Activated CD8-positive, alpha-beta T cell treated with anti-CD3 and anti-CD28 coated beads, Interleukin-2, amount 10 ng/mL, durations not matched to agents 7 days and 5 days (primary cell): Measurements from ENCODE around the gene TSPAN17. TPM values are rescaled to one million over a fixed set of nuclear protein-coding genes. Genes with fewer than 3 reads are reported as not detected.
A peak's percentile ranks its signal among the peaks of the same experiment; 100 is the strongest.

Experiments used
- ATAC-seq: fragments of 150-1000 bp; cut with Tn5 transposase; one replicate; pipeline ENCODE4 v1.10.0; 2021; ENCODE audit warnings: moderate library complexity
- CTCF ChIA-PET: fragments of 350-600 bp; sonication (Branson Sonifier 250); formaldehyde crosslinking; loops from one replicate; lab custom pipeline; 2021; ENCODE audit warnings: antibody characterized with exemption; lab: Charles Lee
- POLR2A ChIA-PET: fragments of 350-600 bp; sonication (Branson Sonifier 250); formaldehyde crosslinking; loops from one replicate; lab custom pipeline; 2021; ENCODE audit warnings: antibody characterized with exemption; lab: Charles Lee
- DNase-seq: peaks from one replicate; pipeline ENCODE4 v3.0.0-alpha.2; 2020
- H3K27ac Mint-ChIP-seq: one replicate; pipeline ENCODE4 v1.8.0; 2021; ENCODE audit warnings: mild to moderate bottlenecking, mixed read lengths
- H3K27me3 Mint-ChIP-seq: one replicate; pipeline ENCODE4 v1.8.0; 2021; ENCODE audit warnings: low read depth, mixed read lengths
- H3K36me3 Mint-ChIP-seq: one replicate; pipeline ENCODE4 v1.8.0; 2021; ENCODE audit warnings: low read depth, mixed read lengths
- H3K4me1 Mint-ChIP-seq: one replicate; pipeline ENCODE4 v1.8.0; 2021; ENCODE audit warnings: low read depth, mixed read lengths
- H3K4me3 Mint-ChIP-seq: one replicate; pipeline ENCODE4 v1.8.0; 2021; ENCODE audit warnings: mild to moderate bottlenecking, mixed read lengths
- H3K9me3 Mint-ChIP-seq: one replicate; pipeline ENCODE4 v1.8.0; 2022; ENCODE audit warnings: mixed read lengths; ENCODE audit not compliant: insufficient read depth
- total RNA-seq, 2 experiments: library from RNA; stranded (reverse); gene quantifications; one replicate each; pipeline ENCODE4 v1.2.3, GENCODE V29; 2021

TSPAN17 gene
- total RNA-seq, 2 experiments from 2014 or later: 41.6 to 47.4 TPM

- POLR2A ChIA-PET: no interaction called here
- H3K36me3 Mint-ChIP-seq: no peaks in the 10 kb centered on the region
- H3K4me3 Mint-ChIP-seq: no peak overlapping the region
- ATAC-seq: no peak
- H3K27ac Mint-ChIP-seq: no peak overlapping the region
- CTCF ChIA-PET: interaction anchor here (4.1 kb wide), 1 partner anchor 15 kb away, joined by 19 read pairs; no protein-coding TSS in a partner anchor
- H3K9me3 Mint-ChIP-seq: no peaks in the 10 kb centered on the region
- no peaks in the 10 kb centered on the region for H3K4me1 Mint-ChIP-seq
- DNase-seq: no peak
- peaks cover 25% of the 10 kb centered on the region for H3K27me3 Mint-ChIP-seq
These were observed 28.5 kb downstream of the TSPAN17 start for GRCh38 chr5:176675676-176676360.

DNA sequence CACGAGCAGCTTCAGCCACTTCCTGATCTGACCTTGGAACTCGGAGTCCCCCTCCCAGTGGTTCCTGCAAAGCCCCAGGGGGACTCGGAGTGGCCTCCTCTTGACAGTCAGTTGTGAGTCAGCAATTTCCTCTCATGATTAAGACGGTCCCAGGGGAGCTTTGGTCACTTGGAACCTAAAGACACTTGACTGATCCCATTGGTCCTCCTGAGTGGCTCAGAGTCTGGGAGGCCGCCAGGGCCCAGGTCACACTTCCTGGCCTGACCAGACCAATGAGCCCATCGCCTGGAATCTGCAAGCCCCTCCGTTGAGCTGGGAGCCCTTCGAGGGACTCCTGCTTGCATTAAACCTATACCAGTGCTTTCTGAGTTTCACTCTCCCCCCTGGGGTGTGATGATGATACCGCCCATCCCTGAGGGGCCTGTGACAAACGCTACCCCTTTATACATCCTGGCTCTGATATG is 29.1 kb downstream of the TSPAN17 start:
- DNase-seq (no peak), ATAC-seq (no peak)
- Mint-ChIP-seq H3K36me3 (no peaks in the 10 kb centered on the region), H3K4me1 (no peaks in the 10 kb centered on the region), H3K9me3 (no peaks in the 10 kb centered on the region), H3K4me3 (no peak overlapping the region), H3K27ac (no peak overlapping the region), H3K27me3 (peaks cover 24% of the 10 kb centered on the region)
- ChIA-PET CTCF (no interaction called here), POLR2A (no interaction called here)

DNA sequence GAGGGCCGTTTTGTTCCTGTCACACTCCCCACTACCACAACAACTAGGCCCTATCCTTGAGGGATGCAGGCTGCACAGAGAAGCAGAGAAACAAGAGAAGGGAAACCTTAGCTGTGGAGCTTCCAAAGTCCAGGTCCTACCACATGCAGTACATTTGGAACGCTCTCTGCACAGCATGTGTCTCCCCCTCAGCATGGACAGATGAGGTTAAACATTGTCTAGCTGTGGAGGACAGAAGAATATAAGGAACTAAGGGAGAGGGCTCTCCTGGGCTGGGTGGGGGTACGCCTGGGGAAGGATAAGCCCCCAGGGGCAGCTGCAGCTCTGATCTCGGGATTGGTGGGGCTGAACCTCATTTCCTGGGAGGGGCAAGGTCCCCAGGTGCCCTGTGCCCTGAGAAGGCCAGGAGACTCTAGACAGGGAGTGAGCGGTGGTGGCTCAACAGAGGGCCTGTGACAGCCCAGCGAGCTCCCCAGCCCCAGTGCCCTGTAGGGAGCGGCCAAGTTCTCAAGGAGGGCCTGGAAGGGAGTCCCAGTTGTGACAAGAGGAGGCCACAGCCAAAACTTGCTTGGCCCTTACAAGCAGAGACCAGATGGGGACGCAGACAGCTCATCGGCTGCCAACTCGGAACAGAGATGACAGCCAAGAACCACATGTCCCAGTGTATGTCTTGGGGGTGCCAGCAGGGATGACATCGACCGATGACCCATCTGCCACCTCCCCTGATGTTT is 30.1 kb downstream of the TSPAN17 start:
- POLR2A ChIA-PET: no interaction called here
- peaks cover 30% of the 10 kb centered on the region for H3K27me3 Mint-ChIP-seq
- H3K9me3 Mint-ChIP-seq: no peaks in the 10 kb centered on the region
- no peak overlapping the region for H3K4me3 Mint-ChIP-seq
- peak overlapping the region; percentile 6 for H3K27ac Mint-ChIP-seq
- CTCF ChIA-PET: interaction anchor here (1.3 kb wide), 1 partner anchor 17 kb away, joined by 5 read pairs; no protein-coding TSS in a partner anchor
- H3K4me1 Mint-ChIP-seq: no peaks in the 10 kb centered on the region
- ATAC-seq: no peak
- no peak for DNase-seq
- H3K36me3 Mint-ChIP-seq: no peaks in the 10 kb centered on the region

GRCh38 chr5:176678584-176678983 is 31.3 kb downstream of the TSPAN17 start:
- POLR2A ChIA-PET: no interaction called here
- Mint-ChIP-seq H3K27me3 (peaks cover 35% of the 10 kb centered on the region), H3K9me3 (no peaks in the 10 kb centered on the region), H3K4me1 (no peaks in the 10 kb centered on the region), H3K27ac (no peak overlapping the region), H3K4me3 (no peak overlapping the region), H3K36me3 (no peaks in the 10 kb centered on the region)
- DNase-seq (no peak), ATAC-seq (no peak)
- CTCF ChIA-PET: interaction anchor here (1.7 kb wide), 1 partner anchor 20 kb away, joined by 3 read pairs; no protein-coding TSS in a partner anchor

GRCh38 chr5:176679365-176680225 is 32.3 kb downstream of the TSPAN17 start:
- Mint-ChIP-seq H3K4me1 (no peaks in the 10 kb centered on the region), H3K9me3 (no peaks in the 10 kb centered on the region), H3K36me3 (no peaks in the 10 kb centered on the region), H3K27ac (no peak overlapping the region), H3K27me3 (peaks cover 38% of the 10 kb centered on the region), H3K4me3 (no peak overlapping the region)
- ChIA-PET POLR2A (no interaction called here), CTCF (interaction anchor here (1.7 to 2.2 kb wide), 2 partner anchors 18 to 21 kb away, joined by 3 to 9 read pairs; no protein-coding TSS in a partner anchor)
- no peak for ATAC-seq
- DNase-seq: no peak

DNA sequence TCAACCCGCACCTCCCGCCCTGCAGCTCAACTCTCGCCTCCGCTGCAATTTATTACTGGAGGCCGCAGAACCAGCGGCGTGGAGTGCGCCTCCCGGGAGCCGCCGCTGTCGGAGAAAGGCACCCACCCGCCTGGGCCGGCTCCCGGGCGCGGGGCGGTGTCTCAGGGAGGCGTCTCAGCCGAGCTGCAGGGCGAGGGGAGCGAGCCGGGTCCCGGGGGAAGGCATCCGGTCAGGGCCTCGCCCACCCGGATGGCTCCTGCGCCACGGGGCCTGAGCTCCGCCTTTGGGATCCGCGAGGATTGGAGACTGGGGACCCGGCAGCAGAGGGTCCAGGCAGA is 32.9 kb downstream of the TSPAN17 start:
- DNase-seq: no peak
- H3K4me3 Mint-ChIP-seq: no peak overlapping the region
- ATAC-seq: no peak
- H3K27me3 Mint-ChIP-seq: peaks cover 41% of the 10 kb centered on the region
- CTCF ChIA-PET: interaction anchor here (1.7 to 2.2 kb wide), 2 partner anchors 19 to 22 kb away, joined by 3 to 9 read pairs; no protein-coding TSS in a partner anchor
- POLR2A ChIA-PET: no interaction called here
- no peak overlapping the region for H3K27ac Mint-ChIP-seq
- H3K4me1 Mint-ChIP-seq: no peaks in the 10 kb centered on the region
- H3K9me3 Mint-ChIP-seq: no peaks in the 10 kb centered on the region
- H3K36me3 Mint-ChIP-seq: no peaks in the 10 kb centered on the region

DNA sequence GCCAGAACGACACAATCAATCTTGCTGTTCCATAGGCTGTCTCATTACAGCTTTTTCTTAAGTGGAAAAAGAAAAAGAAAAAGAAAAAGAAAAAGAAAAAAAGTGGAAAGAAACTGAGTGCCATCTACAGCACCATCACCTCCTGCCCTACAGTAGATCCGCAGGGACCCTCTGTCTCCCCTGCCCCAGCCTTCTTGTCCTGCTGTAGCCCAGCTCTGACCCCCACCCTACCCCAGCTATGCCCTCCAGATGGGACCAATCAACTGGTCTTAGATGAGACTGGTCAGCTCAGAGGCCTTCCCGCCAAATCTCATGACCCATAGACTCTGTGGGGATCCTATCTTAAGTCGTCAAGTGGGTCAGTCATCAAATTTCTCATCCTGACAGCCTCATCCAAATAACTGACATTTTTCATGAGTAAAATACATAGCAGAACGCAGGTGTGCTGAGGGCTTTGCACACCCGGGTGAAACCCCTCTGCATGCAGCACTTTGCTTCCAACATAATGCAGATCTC is 34.8 kb downstream of the TSPAN17 start:
- ChIA-PET CTCF (no interaction called here), POLR2A (no interaction called here)
- no peak overlapping the region for H3K4me3 Mint-ChIP-seq
- peaks cover 47% of the 10 kb centered on the region for H3K27me3 Mint-ChIP-seq
- ATAC-seq (no peak), DNase-seq (no peak)
- no peaks in the 10 kb centered on the region for H3K36me3 Mint-ChIP-seq
- H3K4me1 Mint-ChIP-seq: no peaks in the 10 kb centered on the region
- H3K9me3 Mint-ChIP-seq: no peaks in the 10 kb centered on the region
- no peak overlapping the region for H3K27ac Mint-ChIP-seq

DNA sequence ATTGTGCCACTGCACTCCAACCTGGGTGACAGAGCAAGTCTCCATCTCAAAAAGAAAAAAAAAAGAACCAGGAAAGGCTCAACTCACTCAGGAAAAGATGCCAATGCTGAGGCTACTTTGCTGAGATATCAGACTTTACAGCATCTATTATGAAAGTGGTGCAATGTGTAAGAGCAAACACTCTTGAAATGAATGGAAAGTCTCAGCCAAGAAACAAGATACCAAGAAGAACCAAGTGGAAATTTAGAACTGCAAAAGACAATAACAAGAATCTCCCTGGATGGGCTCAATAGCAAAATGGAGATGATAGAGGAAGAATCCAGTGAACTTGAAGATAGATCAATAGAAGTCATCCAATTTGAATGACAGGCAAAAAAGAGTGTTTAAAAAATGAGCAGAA is 37.7 kb downstream of the TSPAN17 start:
- ChIA-PET CTCF (interaction anchor here (1.5 kb wide), 1 partner anchor 24 kb away, joined by 6 read pairs; no protein-coding TSS in a partner anchor), POLR2A (no interaction called here)
- DNase-seq (no peak), ATAC-seq (no peak)
- no peaks in the 10 kb centered on the region for H3K4me1 Mint-ChIP-seq
- H3K27ac Mint-ChIP-seq: no peak overlapping the region
- no peaks in the 10 kb centered on the region for H3K9me3 Mint-ChIP-seq
- H3K27me3 Mint-ChIP-seq: peaks cover 33% of the 10 kb centered on the region
- no peak overlapping the region for H3K4me3 Mint-ChIP-seq
- no peaks in the 10 kb centered on the region for H3K36me3 Mint-ChIP-seq

GRCh38 chr5:176687247-176687646 is 40.0 kb downstream of the TSPAN17 start:
- DNase-seq: no peak
- CTCF ChIA-PET: no interaction called here
- Mint-ChIP-seq H3K27ac (no peak overlapping the region), H3K9me3 (no peaks in the 10 kb centered on the region), H3K36me3 (no peaks in the 10 kb centered on the region), H3K4me1 (no peaks in the 10 kb centered on the region), H3K4me3 (no peak overlapping the region), H3K27me3 (peaks cover 32% of the 10 kb centered on the region)
- POLR2A ChIA-PET: no interaction called here
- no peak for ATAC-seq

- Mint-ChIP-seq H3K36me3 (no peaks in the 10 kb centered on the region), H3K4me1 (no peaks in the 10 kb centered on the region), H3K9me3 (no peaks in the 10 kb centered on the region), H3K4me3 (no peak overlapping the region), H3K27me3 (peaks cover 31% of the 10 kb centered on the region), H3K27ac (no peak overlapping the region)
- CTCF ChIA-PET: interaction anchor here (0.7 kb wide), 1 partner anchor 583 kb away, joined by 3 read pairs; no protein-coding TSS in a partner anchor
- POLR2A ChIA-PET: no interaction called here
- no peak for DNase-seq
- ATAC-seq: no peak
These were observed 40.6 kb downstream of the TSPAN17 start for GRCh38 chr5:176687881-176688280.

DNA sequence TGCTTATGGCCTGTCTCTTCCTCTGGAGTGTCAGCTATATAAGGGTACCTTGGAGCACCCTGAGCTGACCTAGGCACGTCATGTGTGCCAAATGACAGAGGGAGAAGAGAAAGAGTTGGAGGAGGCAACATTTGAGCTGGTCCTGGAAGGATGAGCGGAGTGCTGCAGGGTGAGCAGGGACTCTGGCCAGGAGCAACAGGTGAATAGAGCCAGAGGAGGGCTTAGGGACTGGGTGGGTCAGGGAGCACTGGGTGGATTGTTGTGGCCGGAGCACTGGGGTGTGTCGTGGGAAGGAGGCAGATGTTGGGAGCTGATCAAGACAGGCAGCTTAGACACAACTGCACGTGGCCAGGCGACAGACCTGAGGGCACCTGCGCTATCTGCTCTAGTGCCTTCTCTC is 43.6 kb downstream of the TSPAN17 start:
- Mint-ChIP-seq H3K4me3 (no peak overlapping the region), H3K4me1 (no peaks in the 10 kb centered on the region), H3K27ac (no peak overlapping the region), H3K36me3 (no peaks in the 10 kb centered on the region), H3K9me3 (no peaks in the 10 kb centered on the region), H3K27me3 (peaks cover 38% of the 10 kb centered on the region)
- CTCF ChIA-PET: interaction anchor here (1.5 kb wide), 1 partner anchor 30 kb away, joined by 8 read pairs; no protein-coding TSS in a partner anchor
- DNase-seq (no peak), ATAC-seq (no peak)
- POLR2A ChIA-PET: no interaction called here
